H9 (cell line): Measurements from ENCODE around the gene C4orf46. TPM values are rescaled to one million over a fixed set of nuclear protein-coding genes. Genes with fewer than 3 reads are reported as not detected.

Experiments used
- DNase-seq: peaks from one replicate; pipeline ENCODE4 v3.0.0-alpha.2; 2017
- H2AFZ ChIP-seq: one replicate; pipeline ENCODE4 v1.6.1; 2013; ENCODE audit warnings: mild to moderate bottlenecking, low read length, control low read depth, moderate library complexity
- H2AK5ac ChIP-seq: 2 replicates; pipeline ENCODE4 v1.6.1; 2013; ENCODE audit warnings: low read length, control low read depth, mixed read lengths; ENCODE audit not compliant: insufficient read length
- H2BK120ac ChIP-seq: one replicate; pipeline ENCODE4 v1.6.1; 2013; ENCODE audit warnings: low read depth, mild to moderate bottlenecking, low read length, control low read depth, inconsistent platforms; ENCODE audit not compliant: poor library complexity, severe bottlenecking
- H2BK12ac ChIP-seq: 2 replicates; pipeline ENCODE4 v1.6.1; 2013; ENCODE audit warnings: low read length, control low read depth, mixed read lengths, low read depth; ENCODE audit not compliant: insufficient read length
- H2BK15ac ChIP-seq: 2 replicates; pipeline ENCODE4 v1.6.1; 2013; ENCODE audit warnings: low read depth, low read length, control low read depth
- H2BK20ac ChIP-seq: one replicate; pipeline ENCODE4 v1.6.1; 2013; ENCODE audit warnings: low read depth, mild to moderate bottlenecking, low read length, control low read depth, inconsistent platforms; ENCODE audit not compliant: poor library complexity, severe bottlenecking
- H2BK5ac ChIP-seq: 2 replicates; pipeline ENCODE4 v1.6.1; 2013; ENCODE audit warnings: low read length, control low read depth, mixed read lengths; ENCODE audit not compliant: insufficient read length
- H3K14ac ChIP-seq: 2 replicates; pipeline ENCODE4 v1.6.1; 2013; ENCODE audit warnings: low read length, control low read depth; ENCODE audit not compliant: insufficient read depth
- H3K18ac ChIP-seq: 2 replicates; pipeline ENCODE4 v1.6.1; 2013; ENCODE audit warnings: low read depth, mild to moderate bottlenecking, mixed read lengths, low read length, control low read depth; ENCODE audit not compliant: insufficient read length
- H3K23ac ChIP-seq: 2 replicates; pipeline ENCODE4 v1.6.1; 2013; ENCODE audit warnings: low read length, control low read depth, mixed read lengths, low read depth; ENCODE audit not compliant: insufficient read length
- H3K23me2 ChIP-seq: 2 replicates; pipeline ENCODE4 v1.6.1; 2013; ENCODE audit warnings: low read depth, mild to moderate bottlenecking, mixed read lengths, low read length, control low read depth; ENCODE audit not compliant: insufficient read length, poor library complexity, severe bottlenecking
- H3K27ac ChIP-seq: 2 replicates; pipeline ENCODE4 v1.5.1; 2013; ENCODE audit warnings: low read length, control low read depth, mixed read lengths, low read depth; ENCODE audit not compliant: insufficient read length
- H3K27me3 ChIP-seq: 2 replicates; pipeline ENCODE4 v1.6.1; 2013; ENCODE audit warnings: low read length, control low read depth, inconsistent platforms; ENCODE audit not compliant: insufficient read depth
- H3K4ac ChIP-seq: 2 replicates; pipeline ENCODE4 v1.6.1; 2013; ENCODE audit warnings: low read depth, mild to moderate bottlenecking, control low read depth, inconsistent platforms, low read length, moderate library complexity
- H3K4me1 ChIP-seq: 2 replicates; pipeline ENCODE4 v1.6.1; 2013; ENCODE audit warnings: low read length, control low read depth, inconsistent platforms; ENCODE audit not compliant: insufficient read depth
- H3K4me2 ChIP-seq: 2 replicates; pipeline ENCODE4 v1.6.1; 2013; ENCODE audit warnings: low read length, control low read depth, mixed read lengths; ENCODE audit not compliant: insufficient read length, insufficient read depth
- H3K56ac ChIP-seq: 2 replicates; pipeline ENCODE4 v1.6.1; 2013; ENCODE audit warnings: low read depth, mild to moderate bottlenecking, mixed read lengths, low read length, control low read depth; ENCODE audit not compliant: insufficient read length
- H3K79me1 ChIP-seq: 2 replicates; pipeline ENCODE4 v1.6.1; 2013; ENCODE audit warnings: low read depth, mild to moderate bottlenecking, moderate library complexity, low read length, control low read depth, inconsistent platforms; ENCODE audit not compliant: insufficient read depth, poor library complexity, severe bottlenecking
- H3K79me2 ChIP-seq: 2 replicates; pipeline ENCODE4 v1.6.1; 2013; ENCODE audit warnings: low read length, control low read depth, inconsistent platforms; ENCODE audit not compliant: insufficient read depth
- H3K9ac ChIP-seq: 2 replicates; pipeline ENCODE4 v1.6.1; 2013; ENCODE audit warnings: low read length, control low read depth, mixed read lengths; ENCODE audit not compliant: insufficient read length; ENCODE audit errors: extremely low read depth
- H3K9me3 ChIP-seq: one replicate; pipeline ENCODE4 v1.6.1; 2013; ENCODE audit warnings: low read depth, low read length, inconsistent platforms; ENCODE audit not compliant: control insufficient read depth
- H3T11ph ChIP-seq: one replicate; pipeline ENCODE4 v1.6.1; 2013; ENCODE audit warnings: mild to moderate bottlenecking, low read length, control low read depth, inconsistent platforms
- H4K20me1 ChIP-seq: one replicate; pipeline ENCODE4 v1.6.1; 2013; ENCODE audit not compliant: control insufficient read depth, insufficient read length, insufficient read depth
- H4K5ac ChIP-seq: 2 replicates; pipeline ENCODE4 v1.6.1; 2013; ENCODE audit warnings: low read depth, mild to moderate bottlenecking, mixed read lengths, low read length, control low read depth; ENCODE audit not compliant: insufficient read length
- H4K8ac ChIP-seq: replicated peaks from 2 replicates; pipeline ENCODE4 v1.6.1; 2013; ENCODE audit warnings: low read length, control low read depth, mixed read lengths, low read depth; ENCODE audit not compliant: insufficient read length
- H4K91ac ChIP-seq: 2 replicates; pipeline ENCODE4 v1.6.1; 2013; ENCODE audit warnings: low read depth, mild to moderate bottlenecking, moderate library complexity, mixed read lengths, low read length, control low read depth; ENCODE audit not compliant: insufficient read length
- H3K27ac Mint-ChIP-seq, 3 experiments: 2 replicates in 2 of 3; 3 replicates in 1 of 3; pipeline ENCODE4 v1.8.0; 2020 to 2021; ENCODE audit warnings: mixed read lengths in 3 of 3, mild to moderate bottlenecking in 1 of 3, moderate library complexity in 1 of 3
- H3K27me3 Mint-ChIP-seq: 2 replicates; pipeline ENCODE4 v1.8.0; 2021; ENCODE audit warnings: low read depth, mild to moderate bottlenecking, moderate library complexity, mixed read lengths
- H3K36me3 Mint-ChIP-seq, 3 experiments: 2 replicates in 2 of 3; 3 replicates in 1 of 3; pipeline ENCODE4 v1.8.0; 2020 to 2021; ENCODE audit warnings: low read depth in 3 of 3, mixed read lengths in 3 of 3; ENCODE audit not compliant: insufficient read depth in 1 of 3
- H3K4me1 Mint-ChIP-seq, 2 experiments: 2 replicates each; pipeline ENCODE4 v1.8.0; 2020; ENCODE audit warnings: mixed read lengths in 2 of 2
- H3K4me3 Mint-ChIP-seq, 2 experiments: 2 replicates in 1 of 2; 3 replicates in 1 of 2; pipeline ENCODE4 v1.8.0; 2020 to 2021; ENCODE audit warnings: mild to moderate bottlenecking in 2 of 2, mixed read lengths in 2 of 2, moderate library complexity in 1 of 2
- H3K9me3 Mint-ChIP-seq, 2 experiments: 2 replicates in 1 of 2; 3 replicates in 1 of 2; pipeline ENCODE4 v1.8.0; 2020; ENCODE audit warnings: mild to moderate bottlenecking in 2 of 2, mixed read lengths in 2 of 2, moderate library complexity in 1 of 2
- WGBS: extraction: QIAGEN DNeasy Blood & Tissue Kit; methylation state at CpG from one replicate; pipeline ENCODE4 v1.1.7; 2013; ENCODE audit warnings: missing lambda C conversion rate, low lambda C conversion rate, mixed read lengths; ENCODE audit not compliant: insufficient read length; ENCODE audit errors: extremely low coverage; 5-methylcytosine and 5-hydroxymethylcytosine counted together
- total RNA-seq: library from RNA; stranded (reverse); gene quantifications from 2 replicates; pipeline ENCODE4 v1.2.1, GENCODE V29; 2021
- TF ChIP-seq, protein P1 (sequence below): fragments of 200-600 bp; sonication (generic); conservative IDR thresholded peaks from 3 replicates; pipeline ENCODE4 v1.8.0; 2021; ENCODE audit warnings: antibody characterized with exemption, mild to moderate bottlenecking

C4orf46 gene
- total RNA-seq, 1 experiment from 2014 or later, result 19.6 TPM

DNA sequence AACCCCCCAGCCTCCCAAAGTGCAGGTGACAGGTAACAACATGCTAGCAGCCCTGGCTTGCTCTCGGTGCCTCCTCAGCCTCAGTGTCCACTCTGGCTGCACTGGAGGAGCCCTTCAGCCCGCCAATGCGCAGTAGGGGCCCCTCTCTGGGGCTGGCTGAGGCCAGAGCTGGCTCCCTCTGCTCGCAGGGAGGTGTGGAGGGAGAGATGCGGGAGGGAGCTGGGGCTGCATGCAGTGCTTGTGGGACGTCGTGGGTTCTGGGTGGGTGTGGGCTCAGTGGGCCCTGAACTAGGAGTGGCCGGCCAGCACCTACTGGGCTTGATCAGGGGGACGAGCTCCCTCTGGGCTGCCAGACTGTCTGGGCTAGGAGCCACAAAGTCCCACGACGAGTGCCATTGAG, 14.4 kb downstream of the C4orf46 start:
- Histone ChIP-seq H3T11ph (no peak overlapping the region), H3K27me3 (no peaks in the 10 kb centered on the region), H3K4ac (no peak overlapping the region), H3K23me2 (no peaks in the 10 kb centered on the region), H3K23ac (no peak overlapping the region), H4K8ac (no peak overlapping the region), H4K20me1 (no peaks in the 10 kb centered on the region), H3K56ac (no peak overlapping the region), H3K79me1 (no peaks in the 10 kb centered on the region), H3K9ac (no peak overlapping the region), H4K91ac (no peak overlapping the region), H2BK15ac (no peak overlapping the region), H2BK120ac (no peak overlapping the region), H3K4me2 (no peak overlapping the region), H2BK12ac (no peak overlapping the region), H3K9me3 (no peaks in the 10 kb centered on the region), H4K5ac (no peak overlapping the region), H3K79me2 (no peaks in the 10 kb centered on the region), H3K27ac (no peak overlapping the region), H3K4me1 (peaks cover 3% of the 10 kb centered on the region; the same call in 1 of the 2 replicates), H2BK5ac (no peak overlapping the region), H3K18ac (no peak overlapping the region), H2AFZ (no peak overlapping the region), H2AK5ac (no peak overlapping the region), H3K14ac (no peak overlapping the region), H2BK20ac (no peak overlapping the region)
- Mint-ChIP-seq H3K9me3 (peaks cover 4 to 8% of the 10 kb centered on the region in 2 experiments), H3K27ac (no peak overlapping the region), H3K4me1 (peaks cover 38 to 39% of the 10 kb centered on the region in 2 experiments), H3K27me3 (peaks cover 6% of the 10 kb centered on the region), H3K36me3 (peaks cover 2 to 12% (median 5%) of the 10 kb centered on the region in 3 experiments; a peak in 2 of 7 replicates), H3K4me3 (no peak overlapping the region)
- no peak for DNase-seq
- TF ChIP-seq, protein P1, sequence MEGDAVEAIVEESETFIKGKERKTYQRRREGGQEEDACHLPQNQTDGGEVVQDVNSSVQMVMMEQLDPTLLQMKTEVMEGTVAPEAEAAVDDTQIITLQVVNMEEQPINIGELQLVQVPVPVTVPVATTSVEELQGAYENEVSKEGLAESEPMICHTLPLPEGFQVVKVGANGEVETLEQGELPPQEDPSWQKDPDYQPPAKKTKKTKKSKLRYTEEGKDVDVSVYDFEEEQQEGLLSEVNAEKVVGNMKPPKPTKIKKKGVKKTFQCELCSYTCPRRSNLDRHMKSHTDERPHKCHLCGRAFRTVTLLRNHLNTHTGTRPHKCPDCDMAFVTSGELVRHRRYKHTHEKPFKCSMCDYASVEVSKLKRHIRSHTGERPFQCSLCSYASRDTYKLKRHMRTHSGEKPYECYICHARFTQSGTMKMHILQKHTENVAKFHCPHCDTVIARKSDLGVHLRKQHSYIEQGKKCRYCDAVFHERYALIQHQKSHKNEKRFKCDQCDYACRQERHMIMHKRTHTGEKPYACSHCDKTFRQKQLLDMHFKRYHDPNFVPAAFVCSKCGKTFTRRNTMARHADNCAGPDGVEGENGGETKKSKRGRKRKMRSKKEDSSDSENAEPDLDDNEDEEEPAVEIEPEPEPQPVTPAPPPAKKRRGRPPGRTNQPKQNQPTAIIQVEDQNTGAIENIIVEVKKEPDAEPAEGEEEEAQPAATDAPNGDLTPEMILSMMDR, result no peak
- WGBS, result no CpG with 5 or more reads among the region's 11 CpGs
